Measurements from ENCODE around the gene EVI2B.

The EVI2B gene

GRCh38 chr17:31310886-31311285 is 3.0 kb downstream of the EVI2B start:
- Histone ChIP-seq H4K20me1 (ENCODE audit: low read depth, low read length) (no peaks in the 10 kb centered on the region), H3K9ac (ENCODE audit: low read length) (peak overlapping the region; percentile 72), H3F3A (ENCODE audit: insufficient read depth) (peaks cover 79% of the 10 kb centered on the region), H3K4me3 (ENCODE audit: insufficient read depth, low read length, poor library complexity, severe bottlenecking) (peak overlapping the region; percentile 80), H3K27ac (ENCODE audit: low read depth, low read length) (peak overlapping the region; percentile 100), H2AFZ (ENCODE audit: low read depth, low read length, severe bottlenecking) (no peak overlapping the region), H3K9me3 (ENCODE audit: insufficient read depth, low read length) (no peaks in the 10 kb centered on the region), H3K79me2 (ENCODE audit: insufficient read depth, low read length) (peaks cover 85% of the 10 kb centered on the region), H3K36me3 (ENCODE audit: low read length) (peaks cover 11% of the 10 kb centered on the region), H3K9me2 (replicated peaks; ENCODE audit: insufficient read depth, low read length) (no peaks in the 10 kb centered on the region), H3K4me2 (ENCODE audit: low read depth, low read length, poor library complexity, severe bottlenecking) (peak overlapping the region; percentile 100), H3K27me3 (ENCODE audit: low read length) (no peaks in the 10 kb centered on the region)
- TF ChIP-seq EZH2phosphoT487 (conservative IDR thresholded peaks at IDR 0.05; ENCODE audit: low read length) = no peak
- TF ChIP-seq CTCF (IDR thresholded peaks at IDR 0.05; ENCODE audit: insufficient read depth, low read length, poor library complexity, severe bottlenecking) = no peak

- Histone ChIP-seq H3K4me2 (ENCODE audit: low read depth, low read length, poor library complexity, severe bottlenecking) (peak overlapping the region; percentile 100), H3F3A (ENCODE audit: insufficient read depth) (peaks cover 72% of the 10 kb centered on the region), H3K9ac (ENCODE audit: low read length) (peak overlapping the region; percentile 72), H3K27me3 (ENCODE audit: low read length) (no peaks in the 10 kb centered on the region), H3K27ac (ENCODE audit: low read depth, low read length) (peak overlapping the region; percentile 100), H2AFZ (ENCODE audit: low read depth, low read length, severe bottlenecking) (no peak overlapping the region), H3K4me3 (ENCODE audit: insufficient read depth, low read length, poor library complexity, severe bottlenecking) (peak overlapping the region; percentile 80), H4K20me1 (ENCODE audit: low read depth, low read length) (no peaks in the 10 kb centered on the region), H3K9me2 (replicated peaks; ENCODE audit: insufficient read depth, low read length) (no peaks in the 10 kb centered on the region), H3K9me3 (ENCODE audit: insufficient read depth, low read length) (no peaks in the 10 kb centered on the region), H3K79me2 (ENCODE audit: insufficient read depth, low read length) (peaks cover 87% of the 10 kb centered on the region), H3K36me3 (ENCODE audit: low read length) (peaks cover 17% of the 10 kb centered on the region)
- TF ChIP-seq EZH2phosphoT487 (conservative IDR thresholded peaks at IDR 0.05; ENCODE audit: low read length) (no peak), CTCF (IDR thresholded peaks at IDR 0.05; ENCODE audit: insufficient read depth, low read length, poor library complexity, severe bottlenecking) (no peak)
Measured at GRCh38 chr17:31310260-31310659, 3.6 kb downstream of the EVI2B start.

- Histone ChIP-seq H3K4me3 (ENCODE audit: insufficient read depth, low read length, poor library complexity, severe bottlenecking) (peak overlapping the region; percentile 80), H3K9ac (ENCODE audit: low read length) (peak overlapping the region; percentile 72), H2AFZ (ENCODE audit: low read depth, low read length, severe bottlenecking) (no peak overlapping the region), H3F3A (ENCODE audit: insufficient read depth) (peaks cover 72% of the 10 kb centered on the region), H3K9me3 (ENCODE audit: insufficient read depth, low read length) (no peaks in the 10 kb centered on the region), H3K9me2 (replicated peaks; ENCODE audit: insufficient read depth, low read length) (no peaks in the 10 kb centered on the region), H3K36me3 (ENCODE audit: low read length) (peaks cover 24% of the 10 kb centered on the region), H4K20me1 (ENCODE audit: low read depth, low read length) (no peaks in the 10 kb centered on the region), H3K79me2 (ENCODE audit: insufficient read depth, low read length) (peaks cover 84% of the 10 kb centered on the region), H3K4me2 (ENCODE audit: low read depth, low read length, poor library complexity, severe bottlenecking) (peak overlapping the region; percentile 100), H3K27me3 (ENCODE audit: low read length) (no peaks in the 10 kb centered on the region), H3K27ac (ENCODE audit: low read depth, low read length) (peak overlapping the region; percentile 100)
- TF ChIP-seq EZH2phosphoT487 (conservative IDR thresholded peaks at IDR 0.05; ENCODE audit: low read length) = no peak
- TF ChIP-seq CTCF (IDR thresholded peaks at IDR 0.05; ENCODE audit: insufficient read depth, low read length, poor library complexity, severe bottlenecking) = no peak
Measured at GRCh38 chr17:31309556-31309955, 4.3 kb downstream of the EVI2B start.

Data from SU-DHL-6 (cell line).